GM19463 (cell line): ENCODE measurements around the gene CORO2B.

Experiments
- ATAC-seq: cut with Tn5 transposase; IDR thresholded peaks from one replicate; pipeline ENCODE4 v1.9.1; 2021; ENCODE audit warnings: mild to moderate bottlenecking, moderate library complexity; ENCODE audit not compliant: unreplicated experiment

The CORO2B gene

DNA sequence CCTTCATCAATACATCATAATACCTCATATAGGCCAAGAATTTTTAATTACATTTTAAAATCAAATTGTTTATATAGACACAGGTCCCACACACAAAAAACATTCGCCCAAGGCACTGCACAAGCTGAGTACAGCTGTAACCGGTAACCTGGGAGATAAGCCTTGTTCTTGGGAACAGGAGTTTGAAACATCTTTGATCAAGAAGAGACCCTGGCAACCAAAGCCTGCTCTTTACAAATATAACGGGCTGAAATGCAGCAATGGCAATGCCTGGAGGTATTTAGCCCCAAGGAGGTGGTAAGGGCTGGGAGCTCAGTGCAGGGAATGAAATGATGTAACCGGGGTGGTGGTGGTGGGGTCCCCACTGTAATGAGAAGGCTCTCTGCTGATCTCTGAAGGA is 7.2 kb upstream of the CORO2B start:
- ATAC-seq: no peak

GRCh38 chr15:68572309-68572708 is 6.5 kb upstream of the CORO2B start:
- ATAC-seq: no peak

GRCh38 chr15:68572921-68573320 is 5.9 kb upstream of the CORO2B start:
- ATAC-seq: no peak

- ATAC-seq: no peak
These were observed 4.7 kb upstream of the CORO2B start for GRCh38 chr15:68574046-68574445.

GRCh38 chr15:68574629-68575028 is 4.2 kb upstream of the CORO2B start:
- no peak for ATAC-seq

DNA sequence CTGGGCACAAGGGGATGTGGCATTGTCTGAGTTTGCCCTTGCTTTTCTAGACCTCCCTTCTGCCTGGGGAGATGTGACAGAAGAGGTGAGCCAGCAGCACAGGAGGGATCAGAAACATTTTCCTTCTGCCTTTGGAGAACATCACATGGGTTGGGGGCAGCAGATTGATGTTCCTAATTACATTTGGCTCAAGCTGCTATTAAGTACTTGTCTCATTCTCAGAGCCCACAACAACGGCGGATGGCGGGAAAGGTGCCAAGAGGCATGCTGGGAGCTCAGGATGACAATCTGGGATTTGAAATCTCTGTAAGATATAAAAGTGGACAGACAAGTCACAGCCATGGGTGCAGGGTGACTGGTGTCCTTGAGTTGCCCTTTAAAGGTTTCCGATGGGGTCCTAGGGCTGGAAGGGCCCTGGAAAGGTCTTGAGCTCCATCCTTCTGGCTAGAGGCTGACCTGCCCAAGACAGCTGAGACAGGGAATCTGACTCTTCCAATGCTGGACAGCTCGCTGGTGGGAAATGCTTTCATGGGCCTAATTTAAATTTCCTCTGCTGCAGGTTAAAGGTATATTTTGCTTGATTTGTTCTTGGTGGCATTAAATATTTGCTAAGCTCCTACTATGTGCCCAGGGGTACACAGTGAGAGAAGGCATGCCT is 2.4 kb upstream of the CORO2B start:
- ATAC-seq: no peak

- ATAC-seq: no peak
These were observed 416 bp upstream of the CORO2B start for GRCh38 chr15:68578175-68578979.

GRCh38 chr15:68580026-68580882 is 1.5 kb downstream of the CORO2B start:
- ATAC-seq: no peak

DNA sequence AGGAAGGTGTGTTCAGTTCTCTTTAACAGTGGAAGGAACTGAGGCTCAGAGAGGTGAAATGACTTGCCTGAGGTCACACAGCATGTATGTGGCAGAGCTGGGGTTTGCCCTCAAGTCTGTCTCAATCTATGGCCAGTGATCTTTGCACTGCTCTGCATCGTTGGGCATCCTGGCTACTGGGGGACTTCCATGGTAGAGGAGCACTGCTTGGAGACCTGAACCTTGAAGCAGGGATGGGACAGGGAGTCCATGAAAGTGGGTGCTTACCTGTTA is 2.0 kb downstream of the CORO2B start:
- ATAC-seq: no peak

DNA sequence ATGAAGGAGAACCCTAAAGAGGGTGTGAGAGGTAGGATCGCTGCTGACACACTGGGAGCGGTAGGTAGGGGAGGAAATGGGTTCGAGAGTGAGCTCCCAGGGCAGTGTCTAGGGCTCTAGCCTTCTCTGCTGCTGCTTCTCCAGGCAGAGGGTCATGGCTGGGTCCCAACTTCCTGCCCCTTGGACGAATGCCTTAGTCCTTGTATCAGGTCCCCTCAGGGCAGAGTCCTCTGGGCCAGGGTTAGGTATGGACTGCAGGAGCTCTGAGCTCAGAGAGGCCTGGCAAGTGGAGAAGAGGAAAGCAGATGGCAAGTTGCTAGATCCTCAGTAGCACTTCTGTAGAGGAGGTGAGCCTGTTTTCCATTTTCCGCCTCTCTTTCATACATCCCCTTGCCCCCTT is 2.9 kb downstream of the CORO2B start:
- no peak for ATAC-seq

DNA sequence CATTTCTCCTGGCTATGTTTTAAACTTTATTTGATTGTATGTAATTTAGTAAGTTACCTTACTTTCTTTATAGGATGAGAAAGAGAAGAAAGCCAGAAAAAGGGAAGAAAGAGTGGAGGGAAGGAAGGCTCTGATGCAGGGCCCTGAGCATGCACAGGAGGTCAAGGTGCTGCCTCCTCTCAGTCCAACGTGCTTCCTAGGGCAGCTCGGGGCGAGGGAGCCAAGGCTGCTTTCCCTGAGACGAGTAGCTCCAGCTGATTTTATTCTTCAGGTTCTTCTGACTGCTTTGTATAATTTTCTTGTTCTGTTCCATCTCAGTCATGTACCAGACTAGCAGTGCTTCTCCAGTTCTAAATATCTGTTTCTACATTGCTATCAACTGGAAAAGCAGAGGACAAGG is 3.4 kb downstream of the CORO2B start:
- no peak for ATAC-seq

DNA sequence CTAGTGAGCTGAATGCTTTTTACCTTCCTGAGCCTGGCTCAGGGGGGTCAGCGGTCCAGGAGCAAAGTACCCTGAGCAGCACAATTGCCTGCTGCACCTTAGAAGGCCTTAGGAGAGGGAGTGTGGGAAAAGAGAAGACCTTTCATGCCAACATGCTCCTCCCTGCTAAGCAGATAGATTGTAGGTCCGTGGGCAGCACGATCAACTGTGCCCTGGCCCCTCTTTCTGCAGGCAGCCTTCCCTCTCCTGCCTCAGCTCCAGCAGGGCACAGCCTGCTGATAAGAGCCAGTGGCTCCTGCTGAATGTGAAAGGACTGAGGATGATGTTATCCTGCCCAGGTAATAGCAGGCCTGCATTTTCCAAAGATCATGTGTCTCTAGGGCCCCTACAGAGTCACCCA is 4.1 kb downstream of the CORO2B start:
- ATAC-seq: no peak

DNA sequence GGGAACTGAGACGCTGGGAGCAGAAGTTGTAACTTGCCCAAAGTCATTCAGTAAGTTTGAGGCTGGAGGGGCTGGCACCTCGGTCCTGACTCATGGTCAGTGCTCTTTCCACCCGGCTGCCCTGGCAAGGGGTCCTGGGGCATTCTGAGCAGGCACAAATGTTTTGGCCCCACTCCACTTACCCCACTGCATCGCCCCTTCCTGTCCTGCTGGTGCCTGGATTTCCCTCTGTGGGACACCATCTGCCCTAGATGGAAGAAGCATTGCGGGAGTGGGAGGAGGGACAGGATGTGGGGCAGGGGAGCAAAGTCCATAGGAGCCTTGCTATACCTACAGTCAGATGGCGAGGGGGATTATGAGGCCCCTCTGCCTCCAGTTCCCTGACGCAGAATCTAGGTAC is 4.5 kb downstream of the CORO2B start:
- no peak for ATAC-seq

- no peak for ATAC-seq
These were observed 5.4 kb downstream of the CORO2B start for GRCh38 chr15:68583936-68584755.

GRCh38 chr15:68584756-68585573 is 6.2 kb downstream of the CORO2B start:
- ATAC-seq: no peak

GRCh38 chr15:68585574-68586273 is 6.9 kb downstream of the CORO2B start:
- no peak for ATAC-seq

GRCh38 chr15:68586274-68586961 is 7.6 kb downstream of the CORO2B start:
- ATAC-seq: no peak

GRCh38 chr15:68587769-68588385 is 9.1 kb downstream of the CORO2B start:
- no peak for ATAC-seq

GRCh38 chr15:68589053-68589452 is 10.3 kb downstream of the CORO2B start:
- no peak for ATAC-seq
